Measurements from ENCODE around the gene SBF2. TPM values are rescaled to one million over a fixed set of nuclear protein-coding genes. Genes with fewer than 3 reads are reported as not detected.

SBF2 gene
- total RNA-seq, 4 donors from 2014 or later = 52.8 to 87.9 (median 62.4) TPM

GRCh38 chr11:9823439-9823838, 470.6 kb downstream of the SBF2 start:
- no peaks in the 10 kb centered on the region for H3K9me3 ChIP-seq
- H3K4me3 ChIP-seq = no peak overlapping the region
- no peak for ATAC-seq
- no peak overlapping the region for H3K27ac ChIP-seq
- H3K4me1 ChIP-seq = peaks cover 0 to 7% (median 0%) of the 10 kb centered on the region in 3 donors
- H3K27me3 ChIP-seq = no peaks in the 10 kb centered on the region
- H3K36me3 ChIP-seq = peaks cover 0 to 22% of the 10 kb centered on the region in 2 donors
- 60 to 70% methylated on average over 1 to 2 of the region's 2 CpGs for WGBS, 2 donors (ENCODE audit: low coverage in 1 of 2)
- no peak for TF ChIP-seq CTCF (IDR thresholded peaks at IDR 0.05)
- no peak for TF ChIP-seq POLR2A (IDR thresholded peaks at IDR 0.05)
- TF ChIP-seq EP300 (IDR thresholded peaks at IDR 0.05) = no peak
- TF ChIP-seq POLR2AphosphoS5 (IDR thresholded peaks at IDR 0.05) = no peak

- no peak overlapping the region for H3K27ac ChIP-seq
- H3K4me1 ChIP-seq = peaks cover 0 to 7% (median 0%) of the 10 kb centered on the region in 3 donors
Observed at GRCh38 chr11:9821008-9821752, 472.8 kb downstream of the SBF2 start.

GRCh38 chr11:9820260-9820659, 473.8 kb downstream of the SBF2 start:
- Histone ChIP-seq H3K36me3 (peaks cover 0 to 28% of the 10 kb centered on the region in 2 donors), H3K9me3 (no peaks in the 10 kb centered on the region), H3K4me1 (peaks cover 0 to 7% (median 0%) of the 10 kb centered on the region in 3 donors), H3K4me3 (no peak overlapping the region), H3K27me3 (no peaks in the 10 kb centered on the region), H3K27ac (no peak overlapping the region)
- WGBS, 2 donors (ENCODE audit: low coverage in 1 of 2) = 0 to 15% methylated on average over 1 of the region's 1 CpG
- no peak for TF ChIP-seq EP300 (IDR thresholded peaks at IDR 0.05)
- TF ChIP-seq CTCF (IDR thresholded peaks at IDR 0.05) = no peak
- TF ChIP-seq POLR2A (IDR thresholded peaks at IDR 0.05) = no peak
- TF ChIP-seq POLR2AphosphoS5 (IDR thresholded peaks at IDR 0.05) = no peak
- ATAC-seq = no peak

More at GRCh38 chr11:9821008-9821752, 472.8 kb downstream of the SBF2 start:
- Histone ChIP-seq H3K4me3 (no peak overlapping the region), H3K36me3 (peaks cover 0 to 22% of the 10 kb centered on the region in 2 donors), H3K9me3 (no peaks in the 10 kb centered on the region), H3K27me3 (no peaks in the 10 kb centered on the region)
- no peak for TF ChIP-seq CTCF (IDR thresholded peaks at IDR 0.05)
- TF ChIP-seq EP300 (IDR thresholded peaks at IDR 0.05) = no peak
- TF ChIP-seq POLR2A (IDR thresholded peaks at IDR 0.05) = no peak
- TF ChIP-seq POLR2AphosphoS5 (IDR thresholded peaks at IDR 0.05) = no peak
- no peak for ATAC-seq
- 85 to 87% methylated on average over 6 to 7 of the region's 7 CpGs for WGBS, 2 donors (ENCODE audit: low coverage in 1 of 2)

- TF ChIP-seq POLR2AphosphoS5 (IDR thresholded peaks at IDR 0.05) = no peak
- TF ChIP-seq EP300 (IDR thresholded peaks at IDR 0.05) = no peak
- TF ChIP-seq POLR2A (IDR thresholded peaks at IDR 0.05) = no peak
- no peak for TF ChIP-seq CTCF (IDR thresholded peaks at IDR 0.05)
- 67 to 100% methylated on average over 1 of the region's 1 CpG for WGBS, 2 donors (ENCODE audit: low coverage in 1 of 2)
- H3K4me1 ChIP-seq = peaks cover 0 to 7% (median 0%) of the 10 kb centered on the region in 3 donors
- H3K36me3 ChIP-seq = peaks cover 0 to 40% of the 10 kb centered on the region in 2 donors
- no peaks in the 10 kb centered on the region for H3K9me3 ChIP-seq
- no peaks in the 10 kb centered on the region for H3K27me3 ChIP-seq
- no peak for ATAC-seq
- no peak overlapping the region for H3K4me3 ChIP-seq
- no peak overlapping the region for H3K27ac ChIP-seq
Observed at GRCh38 chr11:9817191-9817590, 476.8 kb downstream of the SBF2 start.

All from gastroesophageal sphincter (tissue), 4 donors.